Measurements from ENCODE around the gene GDPD3.

GDPD3 gene

GRCh38 chr16:30113711-30114333 lies 485 bp upstream of the GDPD3 start:
- no peak for TF ChIP-seq CTCF (IDR thresholded peaks at IDR 0.05)

- TF ChIP-seq CTCF (IDR thresholded peaks at IDR 0.05) = peak; percentile 65
These were observed 923 bp downstream of the GDPD3 start for GRCh38 chr16:30112197-30113030.

- no peak for TF ChIP-seq CTCF (IDR thresholded peaks at IDR 0.05)
These were observed 2.7 kb downstream of the GDPD3 start for GRCh38 chr16:30110661-30111060.

GRCh38 chr16:30108059-30108850 lies 5.1 kb downstream of the GDPD3 start:
- TF ChIP-seq CTCF (IDR thresholded peaks at IDR 0.05) = no peak

GRCh38 chr16:30104492-30104891 lies 8.8 kb downstream of the GDPD3 start:
- no peak for TF ChIP-seq CTCF (IDR thresholded peaks at IDR 0.05)

GRCh38 chr16:30104090-30104489 lies 9.2 kb downstream of the GDPD3 start:
- TF ChIP-seq CTCF (IDR thresholded peaks at IDR 0.05) = no peak

- TF ChIP-seq CTCF (IDR thresholded peaks at IDR 0.05) = no peak
These were observed 16.3 kb downstream of the GDPD3 start for GRCh38 chr16:30096862-30097563.
